Bronchial epithelial cell (primary cell): ENCODE results near the gene CDC42EP3. TPM values are rescaled to one million over a fixed set of nuclear protein-coding genes. Genes with fewer than 3 reads are reported as not detected.

ENCODE experiments used
- DNase-seq: peaks from one replicate; pipeline ENCODE4 v3.0.0-alpha.2; 2010; ENCODE audit warnings: low read depth
- FAIRE-seq: peaks from 2 replicates; lab custom pipeline; 2011; peaks lifted over from hg19 to GRCh38; lab: Jason Lieb, UNC
- H3K27me3 ChIP-seq: 2 replicates; pipeline ENCODE4 v1.5.1; 2011; ENCODE audit warnings: low read length; ENCODE audit not compliant: control insufficient read depth, insufficient read depth
- H3K36me3 ChIP-seq: 2 replicates; pipeline ENCODE4 v1.5.1; 2011; ENCODE audit warnings: low read length; ENCODE audit not compliant: control insufficient read depth, insufficient read depth
- H3K4me3 ChIP-seq: 2 replicates; pipeline ENCODE4 v1.5.1; 2011; ENCODE audit warnings: mild to moderate bottlenecking, low read depth, low read length, control low read depth
- CTCF ChIP-seq: IDR thresholded peaks from 2 replicates; pipeline ENCODE4 v1.5.1; 2011; ENCODE audit warnings: mild to moderate bottlenecking, moderate library complexity, low read length, control low read depth, inconsistent platforms; ENCODE audit not compliant: insufficient read depth, severe bottlenecking
- total RNA-seq: library from RNA; depleted of rRNA; stranded (reverse); fragments of >200 nt; gene quantifications from 2 replicates; pipeline ENCODE4 v1.2.1, GENCODE V29; 2014

CDC42EP3 gene
- total RNA-seq, 1 donor from 2014 or later: 10.5 TPM

GRCh38 chr2:37689751-37690150, 18.3 kb upstream of the CDC42EP3 start:
- no peak for FAIRE-seq
- DNase-seq: no peak
- no peaks in the 10 kb centered on the region for H3K36me3 ChIP-seq
- TF ChIP-seq CTCF: no peak
- no peaks in the 10 kb centered on the region for H3K27me3 ChIP-seq
- H3K4me3 ChIP-seq: no peak overlapping the region

GRCh38 chr2:37688771-37689468, 17.5 kb upstream of the CDC42EP3 start:
- no peak overlapping the region for H3K4me3 ChIP-seq
- DNase-seq (peak; percentile 89), FAIRE-seq (no peak)
- TF ChIP-seq CTCF: no peak
- H3K27me3 ChIP-seq: no peaks in the 10 kb centered on the region
- H3K36me3 ChIP-seq: no peaks in the 10 kb centered on the region

GRCh38 chr2:37686792-37687526, 15.5 kb upstream of the CDC42EP3 start:
- no peak for TF ChIP-seq CTCF
- no peak overlapping the region for H3K4me3 ChIP-seq
- peak; percentile 26 for DNase-seq
- H3K27me3 ChIP-seq: no peaks in the 10 kb centered on the region
- H3K36me3 ChIP-seq: no peaks in the 10 kb centered on the region
- no peak for FAIRE-seq

GRCh38 chr2:37684809-37685208, 13.4 kb upstream of the CDC42EP3 start:
- Histone ChIP-seq H3K27me3 (no peaks in the 10 kb centered on the region), H3K4me3 (no peak overlapping the region), H3K36me3 (no peaks in the 10 kb centered on the region)
- FAIRE-seq (no peak), DNase-seq (no peak)
- TF ChIP-seq CTCF: no peak

- H3K27me3 ChIP-seq: no peaks in the 10 kb centered on the region
- no peak for TF ChIP-seq CTCF
- no peaks in the 10 kb centered on the region for H3K36me3 ChIP-seq
- DNase-seq: peak; percentile 80
- FAIRE-seq: no peak
- no peak overlapping the region for H3K4me3 ChIP-seq
Observed at GRCh38 chr2:37683921-37684780, 12.7 kb upstream of the CDC42EP3 start.
